ENCODE data around the gene POLR3GL.
"Not testable (repeated sequence)": the region's sequence is repeated elsewhere in the genome, so short reads cannot be mapped to it uniquely, and the experiment has no call there.

POLR3GL gene

DNA sequence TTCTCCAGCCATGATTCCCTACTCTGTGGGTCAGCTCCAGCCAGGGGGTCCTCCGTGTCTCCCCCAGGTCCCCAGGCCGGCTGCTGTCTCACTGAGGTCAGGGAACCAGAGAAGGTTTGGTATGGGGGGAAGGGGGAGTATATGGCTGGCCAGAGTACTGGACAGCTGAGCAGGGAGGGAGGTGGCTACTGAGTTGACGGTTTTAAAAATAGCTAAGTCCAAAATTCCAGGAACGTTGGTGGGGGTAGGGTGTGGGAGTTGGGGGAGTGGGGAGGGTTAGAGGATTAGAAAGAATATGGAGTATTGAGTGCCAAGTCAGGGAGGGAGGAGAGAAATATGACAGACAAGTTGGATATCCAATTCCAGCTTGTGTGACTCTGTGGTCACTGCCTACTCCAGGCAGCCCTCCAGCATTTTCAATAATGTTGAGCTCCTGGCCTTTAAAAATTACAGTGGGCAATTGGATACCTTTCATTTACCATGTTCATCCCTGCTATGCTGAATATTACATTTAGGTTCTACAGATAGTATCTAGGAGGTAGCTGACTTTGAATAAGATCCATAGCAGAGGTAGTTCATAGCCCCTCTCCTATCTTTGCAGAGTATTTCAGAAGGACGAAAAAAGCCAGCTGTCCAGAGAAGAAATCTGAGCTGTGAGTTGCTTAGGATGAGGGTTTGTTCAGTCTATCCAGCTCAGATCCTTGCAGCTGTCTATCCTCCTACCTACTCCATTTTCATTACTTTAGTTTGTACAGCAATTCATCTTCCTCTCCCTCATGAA, 57.3 kb downstream of the POLR3GL start, which contains the start of gene HJV:
TSS of gene HJV (minus strand) at position 114 of the 781 bp plus-strand sequence. CDS start 1,504 bp downstream, outside the sequence.
- no peak for DNase-seq

GRCh38 chr1:146022403-146023127, 58.1 kb downstream of the POLR3GL start:
- no peak for DNase-seq

DNA sequence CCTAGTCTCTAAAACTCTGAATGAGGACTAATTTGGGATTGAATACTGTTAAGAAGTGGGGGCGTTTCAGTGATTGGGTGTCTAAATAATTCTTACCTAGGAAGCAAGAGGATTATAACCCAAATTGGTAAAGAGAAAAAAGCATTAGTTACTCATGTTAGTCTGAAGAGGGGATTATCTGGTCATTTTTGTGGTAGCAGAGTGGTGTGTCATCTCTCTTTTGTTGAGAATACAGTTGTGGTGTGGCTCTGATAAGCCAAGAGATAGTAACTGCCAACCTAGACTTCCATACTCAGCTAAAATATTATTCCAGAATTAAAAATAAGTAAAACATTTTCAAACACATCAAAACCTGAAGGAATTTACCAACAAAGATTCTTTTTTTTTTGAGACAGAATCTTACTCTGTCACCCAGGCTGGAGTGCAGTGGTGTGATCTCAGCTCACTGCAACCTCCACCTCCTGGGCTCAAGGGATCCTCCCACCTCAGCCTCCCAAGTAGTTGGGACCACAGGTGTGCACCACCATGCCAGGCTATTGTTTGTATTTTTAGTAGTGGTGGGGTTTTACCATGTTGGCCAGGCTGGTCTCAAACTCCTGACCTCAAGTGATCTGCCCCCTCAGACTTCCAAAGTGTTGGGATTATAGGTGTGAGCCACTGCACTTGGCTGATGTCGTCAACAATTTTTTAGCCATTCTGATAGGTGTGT, 61.5 kb downstream of the POLR3GL start:
- not testable (repeated sequence) for DNase-seq

GRCh38 chr1:146026650-146027049, 62.2 kb downstream of the POLR3GL start:
- not testable (repeated sequence) for DNase-seq
